Endothelial cell of umbilical vein (primary cell): ENCODE measurements around the gene DPYD. TPM values are rescaled to one million over a fixed set of nuclear protein-coding genes. Genes with fewer than 3 reads are reported as not detected.

Experiments used
- BruUV-seq: library from RNA; stranded (reverse); fragments of 400-500 nt; replicated peaks from 2 replicates; lab custom pipeline; 2021; lab: Mats Ljungman, UMichigan
- CTCF ChIA-PET: fragments of 300-600, 350-600 bp; sonication (Branson Sonifier 250); formaldehyde crosslinking; loops from one replicate; lab custom pipeline; 2021; ENCODE audit warnings: antibody characterized with exemption, inconsistent platforms; lab: Charles Lee
- POLR2A ChIA-PET: fragments of 300-600, 350-600 bp; sonication (Branson Sonifier 250); formaldehyde crosslinking; loops from one replicate; lab custom pipeline; 2021; ENCODE audit warnings: antibody characterized with exemption, inconsistent platforms; lab: Charles Lee
- DNase-seq: peaks from one replicate; pipeline ENCODE4 v3.0.0-alpha.2; 2011; ENCODE audit warnings: low read depth, low spot score
- FAIRE-seq: peaks from 2 replicates; lab custom pipeline; 2011; peaks lifted over from hg19 to GRCh38; lab: Jason Lieb, UNC
- H2AFZ ChIP-seq: 2 replicates; pipeline ENCODE4 v1.6.0; 2012; ENCODE audit warnings: low read depth, low read length, control low read depth, inconsistent platforms
- H3K27ac ChIP-seq: 2 replicates; pipeline ENCODE4 v1.5.1; 2011; ENCODE audit warnings: low read depth, mild to moderate bottlenecking, control low read depth, low read length, moderate library complexity; ENCODE audit not compliant: insufficient read depth
- H3K27me3 ChIP-seq, 2 experiments: 2 replicates each; pipeline versions ENCODE4 v1.6.0 to v1.6.1; 2011; ENCODE audit warnings: low read length in 2 of 2, mixed read lengths in 1 of 2; ENCODE audit not compliant: control insufficient read depth in 2 of 2, insufficient read depth in 2 of 2
- H3K36me3 ChIP-seq, 2 experiments: 2 replicates in 1 of 2; 3 replicates in 1 of 2; pipeline ENCODE4 v1.5.1; 2011; ENCODE audit warnings: low read length in 2 of 2, mild to moderate bottlenecking in 1 of 2, moderate library complexity in 1 of 2; ENCODE audit not compliant: control insufficient read depth in 2 of 2, insufficient read depth in 2 of 2; ENCODE audit errors: extremely low read depth in 1 of 2
- H3K4me1 ChIP-seq: 3 replicates; pipeline ENCODE4 v1.5.1; 2011; ENCODE audit warnings: mild to moderate bottlenecking, low read length; ENCODE audit not compliant: control insufficient read depth, insufficient read depth; ENCODE audit errors: extremely low read depth
- H3K4me2 ChIP-seq: 2 replicates; pipeline ENCODE4 v1.6.1; 2011; ENCODE audit warnings: low read length, control low read depth, mixed read lengths; ENCODE audit not compliant: insufficient read depth
- H3K4me3 ChIP-seq, 3 experiments: fragments of 200-600 bp in 1 of 3; sonication (generic), shearing (Covaris generic) in 1 of 3; replicated peaks in 1 of 3; 2 replicates each; pipeline ENCODE4 v1.5.1; 2011 to 2016; ENCODE audit warnings: control low read depth in 3 of 3, low read length in 3 of 3, mild to moderate bottlenecking in 2 of 3, inconsistent platforms in 1 of 3, low read depth in 1 of 3, moderate library complexity in 1 of 3; ENCODE audit not compliant: insufficient read depth in 1 of 3
- H3K79me2 ChIP-seq: 2 replicates; pipeline ENCODE4 v1.6.0; 2012; ENCODE audit warnings: low read length, inconsistent platforms; ENCODE audit not compliant: control insufficient read depth, insufficient read depth
- H3K9ac ChIP-seq: replicated peaks from 2 replicates; pipeline ENCODE3; 2011; ENCODE audit warnings: low read length, control low read depth; ENCODE audit not compliant: insufficient read depth; ENCODE audit errors: extremely low read depth
- H3K9me1 ChIP-seq: replicated peaks from 3 replicates; pipeline ENCODE4 v1.6.0; 2011; ENCODE audit warnings: mild to moderate bottlenecking, low read length; ENCODE audit not compliant: control insufficient read depth, insufficient read depth; ENCODE audit errors: extremely low read depth
- H3K9me3 ChIP-seq: replicated peaks from 2 replicates; pipeline ENCODE4 v1.5.1; 2012; ENCODE audit warnings: low read length, inconsistent platforms; ENCODE audit not compliant: control insufficient read depth, insufficient read depth
- H4K20me1 ChIP-seq: replicated peaks from 2 replicates; pipeline ENCODE3; 2011; ENCODE audit warnings: mild to moderate bottlenecking, low read length; ENCODE audit not compliant: control insufficient read depth, insufficient read depth; ENCODE audit errors: extremely low read depth
- GATA2 ChIP-seq: IDR thresholded peaks from 2 replicates; pipeline ENCODE4 v1.7.0; 2011; ENCODE audit warnings: low read depth, mild to moderate bottlenecking, moderate library complexity, mixed read lengths, low read length; ENCODE audit not compliant: insufficient read length, insufficient read depth
- JUN ChIP-seq: IDR thresholded peaks from 2 replicates; pipeline ENCODE4 v1.6.1; 2011; ENCODE audit warnings: borderline replicate concordance, low read depth; ENCODE audit not compliant: insufficient read length, insufficient read depth
- MYC ChIP-seq: IDR thresholded peaks from one replicate; pipeline ENCODE4 v1.6.1; 2011; ENCODE audit warnings: mild to moderate bottlenecking, low read depth, low read length
- POLR2AphosphoS5 ChIP-seq: IDR thresholded peaks from 2 replicates; pipeline ENCODE4 v1.6.1; 2012; ENCODE audit warnings: low read depth, mild to moderate bottlenecking, control low read depth, low read length, moderate library complexity; ENCODE audit not compliant: insufficient read depth
- dilution Hi-C: fragments of 300-500 bp; cut with MboI; formaldehyde crosslinking; loops from one replicate; pipeline ENCODE4 v1.15.0; 2019; ENCODE audit warnings: low sequenced_read_pairs; ENCODE audit not compliant: extremely low pct_ligation_motif_present
- intact Hi-C: fragments of 100-400 bp; cut with micrococcal nuclease; formaldehyde crosslinking; loops from one replicate; pipeline ENCODE4 v1.10.0; 2022
- polyA plus RNA-seq, 4 experiments: library from polyadenylated mRNA; depleted of rRNA in 3 of 4; stranded (reverse) in 3 of 4; unstranded in 1 of 4; fragments of >200 nt; gene quantifications; 2 replicates each; pipeline versions ENCODE4 v1.2.1 to v1.2.3, GENCODE V29; 2011 to 2012; ENCODE audit warnings: missing spikeins in 1 of 4
- total RNA-seq: library from RNA; stranded (reverse); gene quantifications from 2 replicates; pipeline ENCODE4 v1.2.3, GENCODE V29; 2021
- TF ChIP-seq, protein P1 (sequence below), 2 donors: IDR thresholded peaks; 1 replicate in 1 of 2; 2 replicates in 1 of 2; pipeline ENCODE4 v1.5.1; 2011; ENCODE audit warnings: low read length in 2 of 2, mild to moderate bottlenecking in 2 of 2, moderate library complexity in 2 of 2, control low read depth in 1 of 2, inconsistent platforms in 1 of 2, low read depth in 1 of 2; ENCODE audit not compliant: insufficient read depth in 1 of 2; ENCODE audit errors: extremely low read depth in 1 of 2
- TF ChIP-seq, protein P2 (sequence below): IDR thresholded peaks from 2 replicates; pipeline ENCODE4 v1.6.1; 2011; ENCODE audit not compliant: insufficient read depth, insufficient read length

Gene DPYD
- total and polyA plus RNA-seq, 2 donors (not counting 3 experiments of a cell fraction or from before 2014, with no cell fraction given) = 4.6 to 15.1 TPM

DNA sequence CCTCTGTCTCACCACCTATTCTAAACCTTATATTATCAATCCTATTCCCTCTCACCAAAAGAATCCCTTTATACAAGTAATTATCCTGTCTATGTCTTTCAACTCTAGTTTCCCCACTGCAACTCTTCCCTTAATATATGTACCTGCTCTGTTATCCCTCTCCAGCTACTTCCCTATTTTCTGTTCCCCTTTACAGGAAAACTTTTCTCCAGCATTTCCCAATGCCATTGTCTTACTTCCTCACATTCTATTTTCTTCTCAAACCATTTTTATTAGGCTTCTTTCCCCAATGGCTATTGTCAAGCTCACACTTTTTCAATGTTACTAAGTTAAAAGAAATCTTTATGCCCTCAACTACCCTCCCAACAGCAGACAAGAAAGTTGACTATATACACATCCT lies 11.6 kb downstream of the DPYD start:
- no peaks in the 10 kb centered on the region for H3K27me3 ChIP-seq
- DNase-seq (no peak), FAIRE-seq (no peak)
- no peak overlapping the region for H3K27ac ChIP-seq
- no peak overlapping the region for H3K4me2 ChIP-seq
- H3K79me2 ChIP-seq = peaks cover 4% of the 10 kb centered on the region
- no peaks in the 10 kb centered on the region for H3K9me3 ChIP-seq
- dilution Hi-C loops (no loop called here), intact Hi-C loops (no loop called here)
- no peak overlapping the region for H2AFZ ChIP-seq
- BruUV-seq = no TSS peak
- H3K9ac ChIP-seq = no peak overlapping the region
- no peak overlapping the region for H3K4me3 ChIP-seq
- peaks cover 20% of the 10 kb centered on the region for H3K4me1 ChIP-seq
- H3K9me1 ChIP-seq = no peaks in the 10 kb centered on the region
- TF ChIP-seq, protein P1, sequence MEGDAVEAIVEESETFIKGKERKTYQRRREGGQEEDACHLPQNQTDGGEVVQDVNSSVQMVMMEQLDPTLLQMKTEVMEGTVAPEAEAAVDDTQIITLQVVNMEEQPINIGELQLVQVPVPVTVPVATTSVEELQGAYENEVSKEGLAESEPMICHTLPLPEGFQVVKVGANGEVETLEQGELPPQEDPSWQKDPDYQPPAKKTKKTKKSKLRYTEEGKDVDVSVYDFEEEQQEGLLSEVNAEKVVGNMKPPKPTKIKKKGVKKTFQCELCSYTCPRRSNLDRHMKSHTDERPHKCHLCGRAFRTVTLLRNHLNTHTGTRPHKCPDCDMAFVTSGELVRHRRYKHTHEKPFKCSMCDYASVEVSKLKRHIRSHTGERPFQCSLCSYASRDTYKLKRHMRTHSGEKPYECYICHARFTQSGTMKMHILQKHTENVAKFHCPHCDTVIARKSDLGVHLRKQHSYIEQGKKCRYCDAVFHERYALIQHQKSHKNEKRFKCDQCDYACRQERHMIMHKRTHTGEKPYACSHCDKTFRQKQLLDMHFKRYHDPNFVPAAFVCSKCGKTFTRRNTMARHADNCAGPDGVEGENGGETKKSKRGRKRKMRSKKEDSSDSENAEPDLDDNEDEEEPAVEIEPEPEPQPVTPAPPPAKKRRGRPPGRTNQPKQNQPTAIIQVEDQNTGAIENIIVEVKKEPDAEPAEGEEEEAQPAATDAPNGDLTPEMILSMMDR (IDR thresholded peaks at IDR 0.05; ENCODE audit: extremely low read depth in 1 of 2, insufficient read depth in 1 of 2, low read depth in 1 of 2, low read length in 2 of 2) = no peak
- no peak for TF ChIP-seq POLR2AphosphoS5
- no peak for TF ChIP-seq GATA2
- no peak for TF ChIP-seq JUN
- TF ChIP-seq, protein P2, sequence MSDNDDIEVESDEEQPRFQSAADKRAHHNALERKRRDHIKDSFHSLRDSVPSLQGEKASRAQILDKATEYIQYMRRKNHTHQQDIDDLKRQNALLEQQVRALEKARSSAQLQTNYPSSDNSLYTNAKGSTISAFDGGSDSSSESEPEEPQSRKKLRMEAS = no peak
- TF ChIP-seq MYC = no peak
- POLR2A ChIA-PET = no interaction called here
- CTCF ChIA-PET = interaction anchor here (1.8 kb wide), 1 partner anchor 10 kb away, joined by 5 read pairs; no protein-coding TSS in a partner anchor
- no peaks in the 10 kb centered on the region for H3K36me3 ChIP-seq
- no peaks in the 10 kb centered on the region for H4K20me1 ChIP-seq
